CD14-positive monocyte (primary cell): Measurements from ENCODE around the gene RERE. TPM values are rescaled to one million over a fixed set of nuclear protein-coding genes. Genes with fewer than 3 reads are reported as not detected.

Experiments
- DNase-seq, 3 donors: peaks; one replicate each; pipeline ENCODE4 v3.0.0-alpha.2; 2011 to 2022
- H2AFZ ChIP-seq: 2 replicates; pipeline ENCODE4 v1.6.0; 2012; ENCODE audit warnings: mild to moderate bottlenecking, low read depth, low read length, inconsistent platforms; ENCODE audit not compliant: insufficient read depth, poor library complexity, severe bottlenecking
- H3K27ac ChIP-seq, 2 donors: 1 replicate in 1 of 2; 2 replicates in 1 of 2; pipeline ENCODE4 v1.5.1; 2012 to 2013; ENCODE audit warnings: low read length in 2 of 2, control low read depth in 1 of 2, inconsistent platforms in 1 of 2, low read depth in 1 of 2, mild to moderate bottlenecking in 1 of 2
- H3K27me3 ChIP-seq, 2 donors: one replicate each; pipeline versions ENCODE4 v1.6.0 to v1.6.1; 2011 to 2013; ENCODE audit warnings: low read length in 2 of 2; ENCODE audit not compliant: control insufficient read depth in 2 of 2, insufficient read depth in 2 of 2
- H3K36me3 ChIP-seq, 2 donors: replicated peaks in 1 of 2; 1 replicate in 1 of 2; 2 replicates in 1 of 2; pipeline versions ENCODE4 v1.5.1 to v1.6.1; 2012 to 2013; ENCODE audit warnings: low read length in 2 of 2, control low read depth in 1 of 2, inconsistent platforms in 1 of 2, mild to moderate bottlenecking in 1 of 2; ENCODE audit not compliant: insufficient read depth in 2 of 2, control insufficient read depth in 1 of 2
- H3K4me1 ChIP-seq, 2 donors: 1 replicate in 1 of 2; 2 replicates in 1 of 2; pipeline versions ENCODE4 v1.5.1 to v1.6.1; 2012 to 2013; ENCODE audit warnings: low read length in 2 of 2, control low read depth in 1 of 2, inconsistent platforms in 1 of 2, mild to moderate bottlenecking in 1 of 2, moderate library complexity in 1 of 2; ENCODE audit not compliant: insufficient read depth in 2 of 2, control insufficient read depth in 1 of 2
- H3K4me2 ChIP-seq: replicated peaks from 2 replicates; pipeline ENCODE3; 2012; ENCODE audit warnings: low read length, moderate library complexity, mild to moderate bottlenecking; ENCODE audit not compliant: poor library complexity, severe bottlenecking; ENCODE audit errors: extremely low read depth
- H3K4me3 ChIP-seq, 3 experiments: fragments of 200-600 bp in 1 of 3; sonication (generic) in 1 of 3; replicated peaks in 1 of 3; 1 replicate in 2 of 3; 2 replicates in 1 of 3; pipeline ENCODE4 v1.5.1; 2011 to 2013; ENCODE audit warnings: low read length in 3 of 3, mild to moderate bottlenecking in 3 of 3, control low read depth in 2 of 3, low read depth in 2 of 3, inconsistent platforms in 1 of 3, moderate library complexity in 1 of 3
- H3K79me2 ChIP-seq: 2 replicates; pipeline ENCODE4 v1.6.0; 2012; ENCODE audit warnings: mild to moderate bottlenecking, control low read depth, inconsistent platforms, low read length, moderate library complexity; ENCODE audit not compliant: insufficient read depth
- H3K9ac ChIP-seq: 2 replicates; pipeline ENCODE4 v1.6.0; 2017; ENCODE audit warnings: low read length, mild to moderate bottlenecking; ENCODE audit not compliant: insufficient read depth, poor library complexity, severe bottlenecking
- H3K9me3 ChIP-seq, 2 donors: replicated peaks in 1 of 2; 1 replicate in 1 of 2; 2 replicates in 1 of 2; pipeline versions ENCODE4 v1.5.1 to v1.6.1; 2012 to 2013; ENCODE audit warnings: low read length in 2 of 2, control low read depth in 1 of 2; ENCODE audit not compliant: control insufficient read depth in 1 of 2, insufficient read depth in 1 of 2
- H4K20me1 ChIP-seq: 2 replicates; pipeline ENCODE4 v1.6.0; 2012; ENCODE audit warnings: mild to moderate bottlenecking, low read length, control low read depth, moderate library complexity; ENCODE audit not compliant: insufficient read depth
- H3K27ac Mint-ChIP-seq, 7 donors: one replicate each; pipeline ENCODE4 v1.8.0; 2020; ENCODE audit warnings: mild to moderate bottlenecking in 7 of 7, mixed read lengths in 7 of 7, moderate library complexity in 6 of 7, inconsistent platforms in 2 of 7
- H3K27me3 Mint-ChIP-seq, 3 donors: one replicate each; pipeline ENCODE4 v1.8.0; 2021 to 2022; ENCODE audit warnings: low read depth in 3 of 3, mild to moderate bottlenecking in 3 of 3, mixed read lengths in 3 of 3, moderate library complexity in 3 of 3, inconsistent platforms in 1 of 3
- H3K36me3 Mint-ChIP-seq, 2 donors: one replicate each; pipeline ENCODE4 v1.8.0; 2020; ENCODE audit warnings: mixed read lengths in 2 of 2, inconsistent platforms in 1 of 2, mild to moderate bottlenecking in 1 of 2
- H3K4me1 Mint-ChIP-seq: one replicate; pipeline ENCODE4 v1.8.0; 2020; ENCODE audit warnings: mild to moderate bottlenecking, mixed read lengths
- H3K4me3 Mint-ChIP-seq, 2 donors: one replicate each; pipeline ENCODE4 v1.8.0; 2020; ENCODE audit warnings: mild to moderate bottlenecking in 2 of 2, mixed read lengths in 2 of 2, moderate library complexity in 1 of 2
- H3K9me3 Mint-ChIP-seq, 7 donors: one replicate each; pipeline ENCODE4 v1.8.0; 2020 to 2022; ENCODE audit warnings: mixed read lengths in 7 of 7, mild to moderate bottlenecking in 6 of 7, moderate library complexity in 6 of 7, inconsistent platforms in 2 of 7
- WGBS: methylation state at CpG from one replicate; pipeline ENCODE4 v1.1.5; 2013; ENCODE audit warnings: missing lambda C conversion rate; ENCODE audit not compliant: insufficient coverage; 5-methylcytosine and 5-hydroxymethylcytosine counted together
- intact Hi-C, 2 donors: fragments of 100-400 bp; cut with micrococcal nuclease; formaldehyde crosslinking; loops; one replicate each; pipeline versions ENCODE4 v1.15.0 to v1.15.1; 2023
- polyA plus RNA-seq, 3 donors: library from polyadenylated mRNA; depleted of rRNA in 1 of 3; unstranded in 2 of 3; stranded (reverse) in 1 of 3; fragments of 300-500 nt in 2 of 3; fragments of >200 nt in 1 of 3; fragmentation: Illumina TruSeq in 2 of 3; gene quantifications; 1 replicate in 2 of 3; 2 replicates in 1 of 3; pipeline ENCODE4 v1.2.3, GENCODE V29; 2012 to 2021
- TF ChIP-seq, protein P1 (sequence below): fragments of 200-600 bp; IDR thresholded peaks from one replicate; pipeline ENCODE4 v1.8.0; 2022; ENCODE audit warnings: antibody characterized with exemption, mild to moderate bottlenecking

The RERE gene
- polyA plus RNA-seq, 3 donors: 1.2 to 19.4 (median 3.8) TPM

DNA sequence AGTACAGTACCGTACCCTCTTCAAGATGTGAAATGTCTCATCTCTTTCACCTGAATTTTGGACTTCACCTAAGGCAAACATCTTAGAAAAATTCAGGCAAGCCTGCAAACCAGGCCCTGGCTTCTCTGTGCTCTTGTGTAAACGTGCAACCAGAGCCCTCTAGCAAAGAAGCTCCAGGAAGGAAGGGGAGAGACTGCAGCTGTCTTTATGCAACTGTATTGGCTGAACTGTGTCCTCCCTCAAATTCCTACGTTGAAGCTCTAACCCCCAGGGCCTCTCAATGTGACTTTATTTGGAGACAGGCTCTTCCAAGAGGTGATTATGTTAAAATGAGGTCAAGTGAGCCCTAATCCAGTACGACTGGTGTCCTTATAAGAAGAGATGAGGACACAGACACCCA lies 439.3 kb downstream of the RERE start:
- H3K4me2 ChIP-seq: no peak overlapping the region
- no peaks in the 10 kb centered on the region for H3K27me3 Mint-ChIP-seq
- peaks cover 87% of the 10 kb centered on the region for H3K79me2 ChIP-seq
- H3K27ac ChIP-seq: peak overlapping the region in 1 of 2 donors; percentile 11
- H3K9me3 Mint-ChIP-seq: peaks cover 0 to 3% (median 2%) of the 10 kb centered on the region in 7 donors
- H3K4me1 ChIP-seq: peaks cover 20 to 25% of the 10 kb centered on the region in 2 donors
- WGBS: 80% methylated on average over 2 of the region's 4 CpGs
- H3K27me3 ChIP-seq: no peaks in the 10 kb centered on the region
- H3K9ac ChIP-seq: no peak overlapping the region
- intact Hi-C loops: no loop called here
- no peak overlapping the region for H2AFZ ChIP-seq
- peaks cover 48% of the 10 kb centered on the region for H3K4me1 Mint-ChIP-seq
- no peak overlapping the region for H3K4me3 ChIP-seq
- H3K9me3 ChIP-seq: peaks cover 0 to 5% of the 10 kb centered on the region in 2 donors
- peaks cover 21 to 76% of the 10 kb centered on the region in 2 donors for H3K36me3 ChIP-seq
- peaks cover 100% of the 10 kb centered on the region for H4K20me1 ChIP-seq
- DNase-seq: no peak
- peaks cover 53 to 75% of the 10 kb centered on the region in 2 donors for H3K36me3 Mint-ChIP-seq
- TF ChIP-seq, protein P1, sequence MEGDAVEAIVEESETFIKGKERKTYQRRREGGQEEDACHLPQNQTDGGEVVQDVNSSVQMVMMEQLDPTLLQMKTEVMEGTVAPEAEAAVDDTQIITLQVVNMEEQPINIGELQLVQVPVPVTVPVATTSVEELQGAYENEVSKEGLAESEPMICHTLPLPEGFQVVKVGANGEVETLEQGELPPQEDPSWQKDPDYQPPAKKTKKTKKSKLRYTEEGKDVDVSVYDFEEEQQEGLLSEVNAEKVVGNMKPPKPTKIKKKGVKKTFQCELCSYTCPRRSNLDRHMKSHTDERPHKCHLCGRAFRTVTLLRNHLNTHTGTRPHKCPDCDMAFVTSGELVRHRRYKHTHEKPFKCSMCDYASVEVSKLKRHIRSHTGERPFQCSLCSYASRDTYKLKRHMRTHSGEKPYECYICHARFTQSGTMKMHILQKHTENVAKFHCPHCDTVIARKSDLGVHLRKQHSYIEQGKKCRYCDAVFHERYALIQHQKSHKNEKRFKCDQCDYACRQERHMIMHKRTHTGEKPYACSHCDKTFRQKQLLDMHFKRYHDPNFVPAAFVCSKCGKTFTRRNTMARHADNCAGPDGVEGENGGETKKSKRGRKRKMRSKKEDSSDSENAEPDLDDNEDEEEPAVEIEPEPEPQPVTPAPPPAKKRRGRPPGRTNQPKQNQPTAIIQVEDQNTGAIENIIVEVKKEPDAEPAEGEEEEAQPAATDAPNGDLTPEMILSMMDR: no peak
- peak overlapping the region in 3 of 7 donors; percentile 65 to 77 (median 77) for H3K27ac Mint-ChIP-seq
- no peak overlapping the region for H3K4me3 Mint-ChIP-seq

- Histone ChIP-seq H3K9me3 (peaks cover 0 to 5% of the 10 kb centered on the region in 2 donors), H3K79me2 (peaks cover 92% of the 10 kb centered on the region), H2AFZ (no peak overlapping the region), H4K20me1 (peaks cover 100% of the 10 kb centered on the region), H3K4me3 (no peak overlapping the region), H3K27me3 (no peaks in the 10 kb centered on the region), H3K27ac (no peak overlapping the region), H3K4me2 (no peak overlapping the region), H3K4me1 (peaks cover 13 to 17% of the 10 kb centered on the region in 2 donors), H3K9ac (no peak overlapping the region), H3K36me3 (peaks cover 29 to 84% of the 10 kb centered on the region in 2 donors)
- intact Hi-C loops: no loop called here
- no peak for DNase-seq
- TF ChIP-seq, protein P1: no peak
- Mint-ChIP-seq H3K4me3 (no peak overlapping the region), H3K4me1 (peaks cover 41% of the 10 kb centered on the region), H3K9me3 (peaks cover 0 to 3% (median 2%) of the 10 kb centered on the region in 7 donors), H3K36me3 (peaks cover 61 to 83% of the 10 kb centered on the region in 2 donors), H3K27me3 (no peaks in the 10 kb centered on the region), H3K27ac (no peak overlapping the region)
- 98% methylated on average over 11 of the region's 17 CpGs for WGBS
These were observed 440.0 kb downstream of the RERE start for GRCh38 chr1:8377271-8377981.
